Central memory CD8-positive, alpha-beta T cell (primary cell): ENCODE data around the gene WWP2.
"Not testable (repeated sequence)": the region's sequence is repeated elsewhere in the genome, so short reads cannot be mapped to it uniquely, and the experiment has no call there.

Experiments
- ATAC-seq: fragments of 150-1000 bp; cut with Tn5 transposase; replicated peaks from 2 replicates; pipeline ENCODE4 v1.10.0; 2022; ENCODE audit warnings: mild to moderate bottlenecking, moderate FRiP score, moderate number of reproducible peaks; ENCODE audit not compliant: poor library complexity, severe bottlenecking; ENCODE audit errors: extremely low read depth
- DNase-seq, 2 donors: peaks; one replicate each; pipeline ENCODE4 v3.0.0; 2021; ENCODE audit warnings: low spot score in 2 of 2
- H3K27ac Mint-ChIP-seq: one replicate; pipeline ENCODE4 v1.8.0; 2022; ENCODE audit warnings: low read depth, mild to moderate bottlenecking, moderate library complexity, mixed read lengths
- H3K27me3 Mint-ChIP-seq: one replicate; pipeline ENCODE4 v1.8.0; 2022; ENCODE audit warnings: mixed read lengths
- H3K36me3 Mint-ChIP-seq: one replicate; pipeline ENCODE4 v1.8.0; 2022; ENCODE audit warnings: mild to moderate bottlenecking, moderate library complexity, mixed read lengths; ENCODE audit not compliant: insufficient read depth
- H3K4me1 Mint-ChIP-seq: one replicate; pipeline ENCODE4 v1.8.0; 2022; ENCODE audit warnings: mixed read lengths
- H3K4me3 Mint-ChIP-seq: one replicate; pipeline ENCODE4 v1.8.0; 2022; ENCODE audit warnings: mild to moderate bottlenecking, moderate library complexity, mixed read lengths
- H3K9me3 Mint-ChIP-seq: one replicate; pipeline ENCODE4 v1.8.0; 2022; ENCODE audit warnings: mixed read lengths

Gene WWP2

GRCh38 chr16:69938981-69939820 lies 177.1 kb downstream of the WWP2 start:
- Mint-ChIP-seq H3K27ac (no peak overlapping the region), H3K4me1 (no peaks in the 10 kb centered on the region), H3K27me3 (no peaks in the 10 kb centered on the region), H3K4me3 (no peak overlapping the region), H3K36me3 (peaks cover 22% of the 10 kb centered on the region), H3K9me3 (no peaks in the 10 kb centered on the region)
- DNase-seq (no peak), ATAC-seq (no peak)

GRCh38 chr16:69939821-69940585 lies 177.9 kb downstream of the WWP2 start:
- no peak overlapping the region for H3K27ac Mint-ChIP-seq
- H3K27me3 Mint-ChIP-seq = no peaks in the 10 kb centered on the region
- no peak overlapping the region for H3K4me3 Mint-ChIP-seq
- no peak for ATAC-seq
- H3K9me3 Mint-ChIP-seq = no peaks in the 10 kb centered on the region
- DNase-seq = no peak
- H3K36me3 Mint-ChIP-seq = peaks cover 20% of the 10 kb centered on the region
- H3K4me1 Mint-ChIP-seq = no peaks in the 10 kb centered on the region

- DNase-seq = no peak
- Mint-ChIP-seq H3K4me3 (no peak overlapping the region), H3K36me3 (peaks cover 20% of the 10 kb centered on the region), H3K4me1 (no peaks in the 10 kb centered on the region), H3K27ac (no peak overlapping the region), H3K9me3 (no peaks in the 10 kb centered on the region), H3K27me3 (no peaks in the 10 kb centered on the region)
- no peak for ATAC-seq
Observed at GRCh38 chr16:69940676-69941075, 178.5 kb downstream of the WWP2 start.

GRCh38 chr16:69941251-69942098 lies 179.3 kb downstream of the WWP2 start:
- Mint-ChIP-seq H3K36me3 (peaks cover 16% of the 10 kb centered on the region), H3K4me3 (no peak overlapping the region), H3K4me1 (no peaks in the 10 kb centered on the region), H3K27ac (no peak overlapping the region), H3K27me3 (no peaks in the 10 kb centered on the region), H3K9me3 (no peaks in the 10 kb centered on the region)
- DNase-seq (no peak), ATAC-seq (no peak)

- peaks cover 11% of the 10 kb centered on the region for H3K36me3 Mint-ChIP-seq
- no peak overlapping the region for H3K4me3 Mint-ChIP-seq
- no peak overlapping the region for H3K27ac Mint-ChIP-seq
- DNase-seq (no peak), ATAC-seq (no peak)
- H3K27me3 Mint-ChIP-seq = no peaks in the 10 kb centered on the region
- H3K4me1 Mint-ChIP-seq = no peaks in the 10 kb centered on the region
- no peaks in the 10 kb centered on the region for H3K9me3 Mint-ChIP-seq
Observed at GRCh38 chr16:69942099-69942491, 180.0 kb downstream of the WWP2 start.

GRCh38 chr16:69942627-69943170 lies 180.6 kb downstream of the WWP2 start:
- ATAC-seq = no peak
- Mint-ChIP-seq H3K36me3 (peaks cover 6% of the 10 kb centered on the region), H3K4me3 (no peak overlapping the region), H3K4me1 (no peaks in the 10 kb centered on the region), H3K9me3 (no peaks in the 10 kb centered on the region), H3K27me3 (no peaks in the 10 kb centered on the region), H3K27ac (no peak overlapping the region)
- no peak for DNase-seq

- H3K4me1 Mint-ChIP-seq, H3K27ac Mint-ChIP-seq, H3K27me3 Mint-ChIP-seq, ATAC-seq, H3K4me3 Mint-ChIP-seq, H3K9me3 Mint-ChIP-seq, H3K36me3 Mint-ChIP-seq, DNase-seq: not testable (repeated sequence)
Observed at GRCh38 chr16:69943241-69944036, 181.3 kb downstream of the WWP2 start.

- not testable (repeated sequence) for H3K36me3 Mint-ChIP-seq, DNase-seq, H3K9me3 Mint-ChIP-seq, H3K27ac Mint-ChIP-seq, H3K27me3 Mint-ChIP-seq, H3K4me1 Mint-ChIP-seq, ATAC-seq, H3K4me3 Mint-ChIP-seq
Observed at GRCh38 chr16:69950411-69950810, 188.3 kb downstream of the WWP2 start.

- DNase-seq, ATAC-seq, H3K27me3 Mint-ChIP-seq, H3K4me1 Mint-ChIP-seq, H3K4me3 Mint-ChIP-seq, H3K36me3 Mint-ChIP-seq, H3K9me3 Mint-ChIP-seq, H3K27ac Mint-ChIP-seq: not testable (repeated sequence)
Observed at GRCh38 chr16:69951017-69951671, 189.0 kb downstream of the WWP2 start, which contains the start of gene CLEC18A. Gene CLEC18A, plus strand, starts transcription at chr16:69951334. Its CDS starts 33 bp downstream, at chr16:69951367.

- not testable (repeated sequence) for H3K27ac Mint-ChIP-seq, DNase-seq, H3K36me3 Mint-ChIP-seq, ATAC-seq, H3K4me1 Mint-ChIP-seq, H3K27me3 Mint-ChIP-seq, H3K4me3 Mint-ChIP-seq, H3K9me3 Mint-ChIP-seq
Observed at GRCh38 chr16:69951672-69952031, 189.5 kb downstream of the WWP2 start.

- not testable (repeated sequence) for H3K4me3 Mint-ChIP-seq, DNase-seq, H3K9me3 Mint-ChIP-seq, H3K27me3 Mint-ChIP-seq, H3K36me3 Mint-ChIP-seq, ATAC-seq, H3K27ac Mint-ChIP-seq, H3K4me1 Mint-ChIP-seq
Observed at GRCh38 chr16:69952116-69952515, 190.0 kb downstream of the WWP2 start.
